Measurements from ENCODE around the gene SLC38A3.

DNA sequence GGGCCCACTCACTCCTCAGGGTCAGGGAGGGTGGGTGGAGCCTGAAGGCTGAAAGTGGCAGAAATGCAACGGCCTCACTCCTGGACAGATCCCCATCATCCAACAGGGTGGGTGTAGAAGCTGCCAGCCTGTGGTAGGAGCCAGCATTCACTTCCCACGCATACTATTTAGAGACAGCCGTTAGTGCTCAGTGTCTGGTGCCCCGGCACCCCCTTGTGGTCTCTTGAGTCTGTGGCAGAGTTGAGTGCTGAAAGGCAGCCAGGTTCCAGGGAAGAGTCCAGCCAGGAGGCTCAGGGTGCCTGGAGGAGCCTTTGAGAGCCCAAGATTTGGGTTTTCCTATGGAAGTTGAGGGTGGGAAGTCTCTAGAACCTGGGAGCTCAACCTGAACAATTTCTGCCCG lies 15.8 kb upstream of the SLC38A3 start:
- no peak for TF ChIP-seq EZH2 (IDR thresholded peaks at IDR 0.05)
- TF ChIP-seq POLR2AphosphoS5 (IDR thresholded peaks at IDR 0.05; ENCODE audit: borderline replicate concordance, low read depth, low read length), result no peak
